Measurements from ENCODE around the gene HCST.

Gene HCST

GRCh38 chr19:35879770-35880317 lies 22.5 kb upstream of the HCST start:
- H3K36me3 ChIP-seq (ENCODE audit: control insufficient read depth, insufficient read depth, low read length) = no peaks in the 10 kb centered on the region
- H3K27ac ChIP-seq = no peak overlapping the region
- H3K4me1 ChIP-seq = no peaks in the 10 kb centered on the region
- no peak overlapping the region for H3K9ac ChIP-seq
- no peak overlapping the region for H3K4me2 ChIP-seq (ENCODE audit: low read length)
- no peaks in the 10 kb centered on the region for H3K27me3 ChIP-seq (ENCODE audit: control insufficient read depth, insufficient read depth, low read length)
- H2AFZ ChIP-seq = no peak overlapping the region
- H3K9me3 ChIP-seq (ENCODE audit: control insufficient read depth, low read length) = no peaks in the 10 kb centered on the region
- H3K79me2 ChIP-seq = no peaks in the 10 kb centered on the region
- peak overlapping the region; percentile 4 for H3K4me3 ChIP-seq (ENCODE audit: low read depth, low read length)
- no peak for TF ChIP-seq CTCF (IDR thresholded peaks at IDR 0.05)

- H3K79me2 ChIP-seq = no peaks in the 10 kb centered on the region
- H3K9ac ChIP-seq = no peak overlapping the region
- H2AFZ ChIP-seq = no peak overlapping the region
- H3K27me3 ChIP-seq (ENCODE audit: control insufficient read depth, insufficient read depth, low read length) = no peaks in the 10 kb centered on the region
- H3K4me2 ChIP-seq (ENCODE audit: low read length) = no peak overlapping the region
- H3K4me3 ChIP-seq (ENCODE audit: low read depth, low read length) = no peak overlapping the region
- no peaks in the 10 kb centered on the region for H3K9me3 ChIP-seq (ENCODE audit: control insufficient read depth, low read length)
- peak; percentile 65 for TF ChIP-seq CTCF (IDR thresholded peaks at IDR 0.05)
- no peak overlapping the region for H3K27ac ChIP-seq
- H3K4me1 ChIP-seq = no peaks in the 10 kb centered on the region
- H3K36me3 ChIP-seq (ENCODE audit: control insufficient read depth, insufficient read depth, low read length) = no peaks in the 10 kb centered on the region
These were observed 20.1 kb upstream of the HCST start for GRCh38 chr19:35882114-35882832.

GRCh38 chr19:35883882-35884281 lies 18.4 kb upstream of the HCST start:
- no peaks in the 10 kb centered on the region for H3K79me2 ChIP-seq
- H3K9me3 ChIP-seq (ENCODE audit: control insufficient read depth, low read length) = no peaks in the 10 kb centered on the region

DNA sequence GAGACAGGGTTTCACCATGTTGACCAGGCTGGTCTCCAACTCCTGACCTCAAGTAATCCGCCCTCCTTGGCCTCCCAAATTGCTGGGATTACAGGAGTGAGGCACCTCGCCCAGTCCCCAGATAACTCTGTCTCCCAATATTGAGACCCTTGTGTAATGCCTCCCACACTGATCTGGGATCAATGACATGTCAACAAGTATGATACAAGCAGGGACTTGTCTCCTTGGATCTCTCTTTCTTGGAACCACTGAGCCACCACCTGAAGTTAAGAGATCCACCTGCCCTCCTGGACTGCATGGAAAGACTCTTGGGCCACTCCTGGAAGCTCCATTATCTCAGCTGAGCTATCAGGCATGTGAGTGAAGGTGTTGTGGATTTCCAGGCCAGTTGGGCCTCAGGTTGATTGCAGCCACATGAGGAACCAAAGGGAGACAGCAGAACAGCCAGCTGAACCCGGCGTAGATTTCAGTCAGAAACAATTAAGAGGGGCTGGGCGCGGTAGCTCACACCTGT lies 17.0 kb upstream of the HCST start:
- no peak for TF ChIP-seq CTCF (IDR thresholded peaks at IDR 0.05)
- H3K27ac ChIP-seq = no peak overlapping the region

More at GRCh38 chr19:35883882-35884281, 18.4 kb upstream of the HCST start:
- H3K27ac ChIP-seq = no peak overlapping the region
- no peaks in the 10 kb centered on the region for H3K27me3 ChIP-seq (ENCODE audit: control insufficient read depth, insufficient read depth, low read length)
- no peak overlapping the region for H3K4me2 ChIP-seq (ENCODE audit: low read length)
- H3K4me1 ChIP-seq = no peaks in the 10 kb centered on the region
- no peak overlapping the region for H3K4me3 ChIP-seq (ENCODE audit: low read depth, low read length)
- H2AFZ ChIP-seq = no peak overlapping the region
- H3K36me3 ChIP-seq (ENCODE audit: control insufficient read depth, insufficient read depth, low read length) = no peaks in the 10 kb centered on the region
- no peak for TF ChIP-seq CTCF (IDR thresholded peaks at IDR 0.05)
- no peak overlapping the region for H3K9ac ChIP-seq

More for the DNA sequence above, 17.0 kb upstream of the HCST start:
- H3K36me3 ChIP-seq (ENCODE audit: control insufficient read depth, insufficient read depth, low read length) = no peaks in the 10 kb centered on the region
- H3K4me3 ChIP-seq (ENCODE audit: low read depth, low read length) = no peak overlapping the region
- no peak overlapping the region for H3K9ac ChIP-seq
- no peak overlapping the region for H3K4me2 ChIP-seq (ENCODE audit: low read length)
- no peaks in the 10 kb centered on the region for H3K4me1 ChIP-seq
- no peak overlapping the region for H2AFZ ChIP-seq
- no peaks in the 10 kb centered on the region for H3K9me3 ChIP-seq (ENCODE audit: control insufficient read depth, low read length)
- no peaks in the 10 kb centered on the region for H3K79me2 ChIP-seq
- H3K27me3 ChIP-seq (ENCODE audit: control insufficient read depth, insufficient read depth, low read length) = no peaks in the 10 kb centered on the region

Measured in parathyroid adenoma (tissue), 2 donors.